ENCODE results near the gene MYLK2.

Gene MYLK2

DNA sequence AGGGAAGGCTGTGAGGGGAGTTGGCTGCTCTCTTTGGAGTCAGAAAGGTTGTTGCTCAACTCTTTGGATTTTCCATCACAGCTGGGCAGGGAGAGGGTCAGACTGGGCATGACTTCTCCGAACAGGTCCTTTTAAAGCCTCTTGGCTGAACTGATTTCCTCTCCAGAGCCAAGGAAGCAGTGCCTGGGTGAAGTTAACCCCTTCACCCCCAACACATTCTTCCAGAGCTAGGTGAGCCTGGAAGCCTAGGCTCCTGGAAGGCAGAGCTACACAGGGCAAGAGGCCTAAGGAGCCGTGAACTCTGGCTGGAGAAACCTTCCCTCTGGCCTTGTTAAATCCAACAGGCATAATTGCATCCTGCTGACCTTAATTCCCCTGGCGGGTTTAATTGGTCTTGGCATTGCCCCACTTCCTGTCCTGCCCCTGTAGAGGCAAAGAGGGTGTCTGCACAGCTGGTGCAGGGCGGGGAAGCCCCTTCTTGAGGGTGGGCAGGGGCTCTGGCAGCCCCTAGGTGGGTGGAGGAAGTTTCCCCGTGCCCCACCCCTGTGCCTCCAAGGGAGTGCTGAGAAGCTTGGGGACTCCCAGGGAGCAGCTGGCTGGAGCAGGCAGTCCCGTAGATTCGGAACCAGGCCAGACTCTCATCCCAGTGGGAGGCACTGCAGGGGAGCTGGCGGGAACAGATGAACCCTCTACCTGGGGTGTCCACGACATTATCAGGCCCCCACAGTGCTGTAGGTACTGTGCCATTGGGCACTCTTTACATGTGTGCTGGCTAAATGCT is 3.6 kb upstream of the MYLK2 start:
- Histone ChIP-seq H3K4me3 (ENCODE audit: low read length in 2 of 2) (no peak overlapping the region), H4K8ac (ENCODE audit: low read depth, low read length) (no peak overlapping the region), H2BK12ac (ENCODE audit: low read length) (no peak overlapping the region), H3K4me2 (ENCODE audit: insufficient read depth, low read length, poor library complexity, severe bottlenecking) (no peak overlapping the region), H3K14ac (ENCODE audit: low read length) (no peak overlapping the region), H2BK120ac (ENCODE audit: low read depth, low read length) (no peak overlapping the region), H3K27ac (replicated peaks; ENCODE audit: low read length) (no peak overlapping the region), H2BK15ac (ENCODE audit: low read length) (no peak overlapping the region), H3K36me3 (replicated peaks in 1 of 2; ENCODE audit: control insufficient read depth in 2 of 2, insufficient read depth in 2 of 2, low read length in 2 of 2) (no peaks in the 10 kb centered on the region), H3K4ac (ENCODE audit: low read length) (no peak overlapping the region), H4K91ac (ENCODE audit: low read depth, low read length, poor library complexity) (peak overlapping the region; percentile 4), H2AK5ac (ENCODE audit: low read depth, low read length) (peak overlapping the region; percentile 15), H3K9me3 (replicated peaks in 1 of 2; ENCODE audit: control insufficient read depth in 2 of 2, insufficient read depth in 1 of 2, low read depth in 1 of 2, low read length in 2 of 2) (no peaks in the 10 kb centered on the region), H3K9ac (ENCODE audit: low read depth, low read length, poor library complexity) (no peak overlapping the region), H3K23ac (ENCODE audit: low read depth, low read length, poor library complexity) (no peak overlapping the region), H3K27me3 (ENCODE audit: control insufficient read depth in 3 of 3, insufficient read depth in 3 of 3, low read depth in 1 of 3, low read length in 3 of 3) (no peaks in the 10 kb centered on the region), H3K4me1 (ENCODE audit: control insufficient read depth in 2 of 2, insufficient read depth in 1 of 2, low read depth in 1 of 2, low read length in 2 of 2) (peaks cover 0 to 5% of the 10 kb centered on the region in 2 donors), H2BK5ac (ENCODE audit: low read length) (no peak overlapping the region), H2AFZ (ENCODE audit: low read length) (peak overlapping the region; percentile 17), H3K79me1 (ENCODE audit: low read depth, low read length) (no peaks in the 10 kb centered on the region), H3K18ac (ENCODE audit: low read length) (no peak overlapping the region)
- WGBS, 2 donors (ENCODE audit: extremely low coverage in 2 of 2, insufficient read length in 2 of 2, insufficient replicate concordance in 1 of 2) = no CpG with 5 or more reads among the region's 9 CpGs
- no peak for DNase-seq (ENCODE audit: low spot score)

DNA sequence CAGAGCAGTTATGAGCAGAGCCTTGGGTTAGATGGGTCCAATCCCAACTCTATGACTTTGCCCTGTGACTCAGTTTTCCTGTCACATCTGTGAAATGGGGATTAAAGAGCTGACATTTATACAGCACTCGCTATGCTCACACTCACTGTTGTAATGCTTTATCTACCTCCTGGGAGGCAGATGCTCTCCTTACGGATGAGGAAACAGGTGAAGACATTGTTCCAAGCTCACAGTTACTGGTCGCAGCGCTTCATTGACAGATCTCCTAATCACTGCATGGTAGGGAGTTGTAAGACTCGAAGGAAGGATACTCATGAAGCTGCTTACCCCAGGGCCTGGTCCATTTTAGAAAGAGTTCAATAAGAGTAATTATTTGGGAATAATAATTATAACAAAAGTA is 2.9 kb upstream of the MYLK2 start:
- no peak overlapping the region for H2BK5ac ChIP-seq (ENCODE audit: low read length)
- H3K36me3 ChIP-seq (replicated peaks in 1 of 2; ENCODE audit: control insufficient read depth in 2 of 2, insufficient read depth in 2 of 2, low read length in 2 of 2) = no peaks in the 10 kb centered on the region
- no peak overlapping the region for H2BK12ac ChIP-seq (ENCODE audit: low read length)
- no peak overlapping the region for H3K4me2 ChIP-seq (ENCODE audit: insufficient read depth, low read length, poor library complexity, severe bottlenecking)
- H3K4me3 ChIP-seq (ENCODE audit: low read length in 2 of 2) = no peak overlapping the region
- H3K27me3 ChIP-seq (ENCODE audit: control insufficient read depth in 3 of 3, insufficient read depth in 3 of 3, low read depth in 1 of 3, low read length in 3 of 3) = no peaks in the 10 kb centered on the region
- WGBS, 2 donors (ENCODE audit: extremely low coverage in 2 of 2, insufficient read length in 2 of 2, insufficient replicate concordance in 1 of 2) = no CpG with 5 or more reads among the region's 5 CpGs
- no peak overlapping the region for H2AK5ac ChIP-seq (ENCODE audit: low read depth, low read length)
- H3K18ac ChIP-seq (ENCODE audit: low read length) = no peak overlapping the region
- no peak overlapping the region for H4K8ac ChIP-seq (ENCODE audit: low read depth, low read length)
- H3K4ac ChIP-seq (ENCODE audit: low read length) = no peak overlapping the region
- H4K91ac ChIP-seq (ENCODE audit: low read depth, low read length, poor library complexity) = no peak overlapping the region
- no peak overlapping the region for H3K23ac ChIP-seq (ENCODE audit: low read depth, low read length, poor library complexity)
- no peak overlapping the region for H2BK120ac ChIP-seq (ENCODE audit: low read depth, low read length)
- H3K9ac ChIP-seq (ENCODE audit: low read depth, low read length, poor library complexity) = no peak overlapping the region
- peaks cover 0 to 5% of the 10 kb centered on the region in 2 donors for H3K4me1 ChIP-seq (ENCODE audit: control insufficient read depth in 2 of 2, insufficient read depth in 1 of 2, low read depth in 1 of 2, low read length in 2 of 2)
- H3K9me3 ChIP-seq (replicated peaks in 1 of 2; ENCODE audit: control insufficient read depth in 2 of 2, insufficient read depth in 1 of 2, low read depth in 1 of 2, low read length in 2 of 2) = no peaks in the 10 kb centered on the region
- H3K27ac ChIP-seq (replicated peaks; ENCODE audit: low read length) = no peak overlapping the region
- no peak overlapping the region for H3K14ac ChIP-seq (ENCODE audit: low read length)
- H2AFZ ChIP-seq (ENCODE audit: low read length) = no peak overlapping the region
- H3K79me1 ChIP-seq (ENCODE audit: low read depth, low read length) = no peaks in the 10 kb centered on the region
- DNase-seq (ENCODE audit: low spot score) = no peak
- no peak overlapping the region for H2BK15ac ChIP-seq (ENCODE audit: low read length)

DNA sequence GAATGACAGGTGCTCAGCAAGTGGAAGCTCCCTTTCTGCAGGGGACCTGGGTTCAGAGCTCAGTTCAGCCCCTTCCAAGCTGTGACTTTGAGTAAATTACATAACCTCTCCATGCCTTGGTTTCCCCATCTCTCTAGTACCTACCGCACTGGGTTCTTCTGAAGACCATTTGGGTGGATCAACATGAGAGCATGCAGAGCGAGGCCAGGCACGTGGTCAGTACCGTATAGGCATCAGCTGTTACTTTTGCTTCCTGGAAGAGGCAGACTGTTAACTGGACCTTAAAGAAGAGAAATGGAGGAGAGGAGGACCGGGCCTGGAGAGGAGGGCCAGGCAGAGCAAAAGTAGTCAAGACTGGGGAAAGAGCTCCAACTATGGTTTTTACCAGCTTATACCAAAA is 1.7 kb upstream of the MYLK2 start:
- no peak overlapping the region for H2BK5ac ChIP-seq (ENCODE audit: low read length)
- H3K14ac ChIP-seq (ENCODE audit: low read length) = no peak overlapping the region
- H3K4me2 ChIP-seq (ENCODE audit: insufficient read depth, low read length, poor library complexity, severe bottlenecking) = no peak overlapping the region
- H2BK12ac ChIP-seq (ENCODE audit: low read length) = no peak overlapping the region
- no peaks in the 10 kb centered on the region for H3K27me3 ChIP-seq (ENCODE audit: control insufficient read depth in 3 of 3, insufficient read depth in 3 of 3, low read depth in 1 of 3, low read length in 3 of 3)
- no peak overlapping the region for H3K4me3 ChIP-seq (ENCODE audit: low read length in 2 of 2)
- no peak for DNase-seq (ENCODE audit: low spot score)
- no peak overlapping the region for H3K27ac ChIP-seq (replicated peaks; ENCODE audit: low read length)
- H3K79me1 ChIP-seq (ENCODE audit: low read depth, low read length) = no peaks in the 10 kb centered on the region
- no peak overlapping the region for H2AFZ ChIP-seq (ENCODE audit: low read length)
- no peak overlapping the region for H3K18ac ChIP-seq (ENCODE audit: low read length)
- H3K36me3 ChIP-seq (replicated peaks in 1 of 2; ENCODE audit: control insufficient read depth in 2 of 2, insufficient read depth in 2 of 2, low read length in 2 of 2) = no peaks in the 10 kb centered on the region
- H3K23ac ChIP-seq (ENCODE audit: low read depth, low read length, poor library complexity) = no peak overlapping the region
- no peak overlapping the region for H2AK5ac ChIP-seq (ENCODE audit: low read depth, low read length)
- H4K91ac ChIP-seq (ENCODE audit: low read depth, low read length, poor library complexity) = no peak overlapping the region
- H3K4ac ChIP-seq (ENCODE audit: low read length) = no peak overlapping the region
- no CpG with 5 or more reads among the region's 5 CpGs for WGBS, 2 donors (ENCODE audit: extremely low coverage in 2 of 2, insufficient read length in 2 of 2, insufficient replicate concordance in 1 of 2)
- no peak overlapping the region for H2BK120ac ChIP-seq (ENCODE audit: low read depth, low read length)
- H2BK15ac ChIP-seq (ENCODE audit: low read length) = no peak overlapping the region
- no peaks in the 10 kb centered on the region for H3K9me3 ChIP-seq (replicated peaks in 1 of 2; ENCODE audit: control insufficient read depth in 2 of 2, insufficient read depth in 1 of 2, low read depth in 1 of 2, low read length in 2 of 2)
- no peak overlapping the region for H3K9ac ChIP-seq (ENCODE audit: low read depth, low read length, poor library complexity)
- no peak overlapping the region for H4K8ac ChIP-seq (ENCODE audit: low read depth, low read length)
- peaks cover 0 to 5% of the 10 kb centered on the region in 2 donors for H3K4me1 ChIP-seq (ENCODE audit: control insufficient read depth in 2 of 2, insufficient read depth in 1 of 2, low read depth in 1 of 2, low read length in 2 of 2)

DNA sequence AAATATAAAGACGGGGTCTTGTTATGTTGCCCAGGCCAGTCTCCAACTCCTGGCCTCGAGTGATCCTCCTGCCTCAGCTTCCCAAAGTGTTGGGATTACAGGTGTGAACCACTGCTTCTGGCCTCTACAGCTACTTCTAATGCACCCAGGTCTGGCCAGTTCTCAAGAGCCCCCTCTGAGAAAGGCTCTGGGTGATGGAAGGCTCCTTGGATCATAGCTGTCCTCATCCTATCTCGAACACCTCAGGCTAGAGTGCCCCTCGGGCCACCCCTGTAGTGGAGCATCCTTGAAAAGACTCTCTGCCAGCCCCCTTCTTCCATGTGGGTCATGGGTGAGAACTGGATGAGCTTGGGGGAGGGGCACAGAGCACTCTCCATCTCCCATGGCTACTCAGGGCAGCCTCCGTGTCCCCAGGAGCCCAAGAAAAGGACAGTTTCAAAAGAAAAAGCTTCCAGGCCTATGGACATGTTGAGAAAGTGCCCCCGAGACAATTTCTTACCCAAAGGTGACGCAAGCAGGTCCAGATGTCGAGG is 714 bp upstream of the MYLK2 start:
- Histone ChIP-seq H3K79me1 (ENCODE audit: low read depth, low read length) (no peaks in the 10 kb centered on the region), H4K91ac (ENCODE audit: low read depth, low read length, poor library complexity) (no peak overlapping the region), H3K4me3 (ENCODE audit: low read length in 2 of 2) (no peak overlapping the region), H3K9ac (ENCODE audit: low read depth, low read length, poor library complexity) (no peak overlapping the region), H2BK15ac (ENCODE audit: low read length) (no peak overlapping the region), H3K9me3 (replicated peaks in 1 of 2; ENCODE audit: control insufficient read depth in 2 of 2, insufficient read depth in 1 of 2, low read depth in 1 of 2, low read length in 2 of 2) (no peaks in the 10 kb centered on the region), H2AK5ac (ENCODE audit: low read depth, low read length) (peak overlapping the region; percentile 51), H3K27me3 (ENCODE audit: control insufficient read depth in 3 of 3, insufficient read depth in 3 of 3, low read depth in 1 of 3, low read length in 3 of 3) (no peaks in the 10 kb centered on the region), H4K8ac (ENCODE audit: low read depth, low read length) (no peak overlapping the region), H3K18ac (ENCODE audit: low read length) (peak overlapping the region; percentile 12), H3K14ac (ENCODE audit: low read length) (no peak overlapping the region), H3K4me1 (ENCODE audit: control insufficient read depth in 2 of 2, insufficient read depth in 1 of 2, low read depth in 1 of 2, low read length in 2 of 2) (peaks cover 6 to 8% of the 10 kb centered on the region in 2 donors), H3K36me3 (replicated peaks in 1 of 2; ENCODE audit: control insufficient read depth in 2 of 2, insufficient read depth in 2 of 2, low read length in 2 of 2) (no peaks in the 10 kb centered on the region), H3K4ac (ENCODE audit: low read length) (no peak overlapping the region), H2BK12ac (ENCODE audit: low read length) (no peak overlapping the region), H3K4me2 (ENCODE audit: insufficient read depth, low read length, poor library complexity, severe bottlenecking) (no peak overlapping the region), H2AFZ (ENCODE audit: low read length) (no peak overlapping the region), H2BK120ac (ENCODE audit: low read depth, low read length) (no peak overlapping the region), H2BK5ac (ENCODE audit: low read length) (no peak overlapping the region), H3K27ac (replicated peaks; ENCODE audit: low read length) (no peak overlapping the region), H3K23ac (ENCODE audit: low read depth, low read length, poor library complexity) (no peak overlapping the region)
- no peak for DNase-seq (ENCODE audit: low spot score)
- WGBS, 2 donors (ENCODE audit: extremely low coverage in 2 of 2, insufficient read length in 2 of 2, insufficient replicate concordance in 1 of 2) = no CpG with 5 or more reads among the region's 8 CpGs

Measured in neuronal stem cell (in vitro differentiated cells).